Endothelial cell of umbilical vein (primary cell): ENCODE results near the gene SYNPR. TPM values are rescaled to one million over a fixed set of nuclear protein-coding genes. Genes with fewer than 3 reads are reported as not detected.

Experiments
- BruUV-seq: library from RNA; stranded (reverse); fragments of 400-500 nt; replicated peaks from 2 replicates; lab custom pipeline; 2021; lab: Mats Ljungman, UMichigan
- CTCF ChIA-PET: fragments of 300-600, 350-600 bp; sonication (Branson Sonifier 250); formaldehyde crosslinking; loops from one replicate; lab custom pipeline; 2021; ENCODE audit warnings: antibody characterized with exemption, inconsistent platforms; lab: Charles Lee
- POLR2A ChIA-PET: fragments of 300-600, 350-600 bp; sonication (Branson Sonifier 250); formaldehyde crosslinking; loops from one replicate; lab custom pipeline; 2021; ENCODE audit warnings: antibody characterized with exemption, inconsistent platforms; lab: Charles Lee
- DNase-seq: peaks from one replicate; pipeline ENCODE4 v3.0.0-alpha.2; 2011; ENCODE audit warnings: low read depth, low spot score
- FAIRE-seq: peaks from 2 replicates; lab custom pipeline; 2011; peaks lifted over from hg19 to GRCh38; lab: Jason Lieb, UNC
- H2AFZ ChIP-seq: 2 replicates; pipeline ENCODE4 v1.6.0; 2012; ENCODE audit warnings: low read depth, low read length, control low read depth, inconsistent platforms
- H3K27ac ChIP-seq: 2 replicates; pipeline ENCODE4 v1.5.1; 2011; ENCODE audit warnings: low read depth, mild to moderate bottlenecking, control low read depth, low read length, moderate library complexity; ENCODE audit not compliant: insufficient read depth
- H3K27me3 ChIP-seq, 2 experiments: 2 replicates each; pipeline versions ENCODE4 v1.6.0 to v1.6.1; 2011; ENCODE audit warnings: low read length in 2 of 2, mixed read lengths in 1 of 2; ENCODE audit not compliant: control insufficient read depth in 2 of 2, insufficient read depth in 2 of 2
- H3K36me3 ChIP-seq, 2 experiments: 2 replicates in 1 of 2; 3 replicates in 1 of 2; pipeline ENCODE4 v1.5.1; 2011; ENCODE audit warnings: low read length in 2 of 2, mild to moderate bottlenecking in 1 of 2, moderate library complexity in 1 of 2; ENCODE audit not compliant: control insufficient read depth in 2 of 2, insufficient read depth in 2 of 2; ENCODE audit errors: extremely low read depth in 1 of 2
- H3K4me1 ChIP-seq: 3 replicates; pipeline ENCODE4 v1.5.1; 2011; ENCODE audit warnings: mild to moderate bottlenecking, low read length; ENCODE audit not compliant: control insufficient read depth, insufficient read depth; ENCODE audit errors: extremely low read depth
- H3K4me2 ChIP-seq: 2 replicates; pipeline ENCODE4 v1.6.1; 2011; ENCODE audit warnings: low read length, control low read depth, mixed read lengths; ENCODE audit not compliant: insufficient read depth
- H3K4me3 ChIP-seq, 3 experiments: fragments of 200-600 bp in 1 of 3; sonication (generic), shearing (Covaris generic) in 1 of 3; replicated peaks in 1 of 3; 2 replicates each; pipeline ENCODE4 v1.5.1; 2011 to 2016; ENCODE audit warnings: control low read depth in 3 of 3, low read length in 3 of 3, mild to moderate bottlenecking in 2 of 3, inconsistent platforms in 1 of 3, low read depth in 1 of 3, moderate library complexity in 1 of 3; ENCODE audit not compliant: insufficient read depth in 1 of 3
- H3K79me2 ChIP-seq: 2 replicates; pipeline ENCODE4 v1.6.0; 2012; ENCODE audit warnings: low read length, inconsistent platforms; ENCODE audit not compliant: control insufficient read depth, insufficient read depth
- H3K9ac ChIP-seq: replicated peaks from 2 replicates; pipeline ENCODE3; 2011; ENCODE audit warnings: low read length, control low read depth; ENCODE audit not compliant: insufficient read depth; ENCODE audit errors: extremely low read depth
- H3K9me1 ChIP-seq: replicated peaks from 3 replicates; pipeline ENCODE4 v1.6.0; 2011; ENCODE audit warnings: mild to moderate bottlenecking, low read length; ENCODE audit not compliant: control insufficient read depth, insufficient read depth; ENCODE audit errors: extremely low read depth
- H3K9me3 ChIP-seq: replicated peaks from 2 replicates; pipeline ENCODE4 v1.5.1; 2012; ENCODE audit warnings: low read length, inconsistent platforms; ENCODE audit not compliant: control insufficient read depth, insufficient read depth
- H4K20me1 ChIP-seq: replicated peaks from 2 replicates; pipeline ENCODE3; 2011; ENCODE audit warnings: mild to moderate bottlenecking, low read length; ENCODE audit not compliant: control insufficient read depth, insufficient read depth; ENCODE audit errors: extremely low read depth
- CTCF ChIP-seq, 2 donors: IDR thresholded peaks; 1 replicate in 1 of 2; 2 replicates in 1 of 2; pipeline ENCODE4 v1.5.1; 2011; ENCODE audit warnings: low read length in 2 of 2, mild to moderate bottlenecking in 2 of 2, moderate library complexity in 2 of 2, control low read depth in 1 of 2, inconsistent platforms in 1 of 2, low read depth in 1 of 2; ENCODE audit not compliant: insufficient read depth in 1 of 2; ENCODE audit errors: extremely low read depth in 1 of 2
- EZH2 ChIP-seq: IDR thresholded peaks from 2 replicates; pipeline ENCODE4 v1.6.1; 2012; ENCODE audit warnings: borderline replicate concordance, low read depth, mild to moderate bottlenecking, moderate library complexity, low read length, inconsistent platforms; ENCODE audit not compliant: severe bottlenecking
- FOS ChIP-seq: IDR thresholded peaks from 2 replicates; pipeline ENCODE4 v1.6.1; 2011; ENCODE audit warnings: mild to moderate bottlenecking, low read length, moderate library complexity, borderline replicate concordance; ENCODE audit not compliant: insufficient read depth
- GATA2 ChIP-seq: IDR thresholded peaks from 2 replicates; pipeline ENCODE4 v1.7.0; 2011; ENCODE audit warnings: low read depth, mild to moderate bottlenecking, moderate library complexity, mixed read lengths, low read length; ENCODE audit not compliant: insufficient read length, insufficient read depth
- JUN ChIP-seq: IDR thresholded peaks from 2 replicates; pipeline ENCODE4 v1.6.1; 2011; ENCODE audit warnings: borderline replicate concordance, low read depth; ENCODE audit not compliant: insufficient read length, insufficient read depth
- MAX ChIP-seq: IDR thresholded peaks from 2 replicates; pipeline ENCODE4 v1.6.1; 2011; ENCODE audit not compliant: insufficient read depth, insufficient read length
- MYC ChIP-seq: IDR thresholded peaks from one replicate; pipeline ENCODE4 v1.6.1; 2011; ENCODE audit warnings: mild to moderate bottlenecking, low read depth, low read length
- POLR2A ChIP-seq: IDR thresholded peaks from 2 replicates; pipeline ENCODE4 v1.6.1; 2012; ENCODE audit warnings: low read depth, mild to moderate bottlenecking, control low read depth, low read length
- POLR2AphosphoS5 ChIP-seq: IDR thresholded peaks from 2 replicates; pipeline ENCODE4 v1.6.1; 2012; ENCODE audit warnings: low read depth, mild to moderate bottlenecking, control low read depth, low read length, moderate library complexity; ENCODE audit not compliant: insufficient read depth
- dilution Hi-C: fragments of 300-500 bp; cut with MboI; formaldehyde crosslinking; loops from one replicate; pipeline ENCODE4 v1.15.0; 2019; ENCODE audit warnings: low sequenced_read_pairs; ENCODE audit not compliant: extremely low pct_ligation_motif_present
- intact Hi-C: fragments of 100-400 bp; cut with micrococcal nuclease; formaldehyde crosslinking; loops from one replicate; pipeline ENCODE4 v1.10.0; 2022
- polyA plus RNA-seq, 4 experiments: library from polyadenylated mRNA; depleted of rRNA in 3 of 4; stranded (reverse) in 3 of 4; unstranded in 1 of 4; fragments of >200 nt; gene quantifications; 2 replicates each; pipeline versions ENCODE4 v1.2.1 to v1.2.3, GENCODE V29; 2011 to 2012; ENCODE audit warnings: missing spikeins in 1 of 4
- total RNA-seq: library from RNA; stranded (reverse); gene quantifications from 2 replicates; pipeline ENCODE4 v1.2.3, GENCODE V29; 2021

SYNPR gene
- total and polyA plus RNA-seq, 2 donors (not counting 3 experiments of a cell fraction or from before 2014, with no cell fraction given): not detected

- CTCF ChIA-PET: no interaction called here
- Histone ChIP-seq H3K27ac (no peak overlapping the region), H3K9me1 (no peaks in the 10 kb centered on the region), H3K79me2 (no peaks in the 10 kb centered on the region), H3K4me1 (no peaks in the 10 kb centered on the region), H2AFZ (no peak overlapping the region), H3K4me2 (no peak overlapping the region), H4K20me1 (no peaks in the 10 kb centered on the region), H3K9me3 (no peaks in the 10 kb centered on the region), H3K36me3 (no peaks in the 10 kb centered on the region), H3K4me3 (no peak overlapping the region), H3K9ac (no peak overlapping the region), H3K27me3 (no peaks in the 10 kb centered on the region)
- DNase-seq (no peak), FAIRE-seq (no peak)
- POLR2A ChIA-PET: no interaction called here
- intact Hi-C loops (loop anchor here (1.0 kb wide), 1 partner anchor 47 kb away; no protein-coding TSS in a partner anchor), dilution Hi-C loops (no loop called here)
- no TSS peak for BruUV-seq
- TF ChIP-seq CTCF (IDR thresholded peaks at IDR 0.05; ENCODE audit: extremely low read depth in 1 of 2, insufficient read depth in 1 of 2, low read depth in 1 of 2, low read length in 2 of 2) (no peak), GATA2 (no peak), POLR2A (no peak), FOS (no peak), MYC (no peak), POLR2AphosphoS5 (no peak), EZH2 (no peak), MAX (no peak), JUN (no peak)
Observed at GRCh38 chr3:63611382-63611781, 333.3 kb downstream of the SYNPR start.
